OCI-LY7 (cell line): ENCODE data around the gene ATG9B. TPM values are rescaled to one million over a fixed set of nuclear protein-coding genes. Genes with fewer than 3 reads are reported as not detected.

ENCODE experiments used
- BruUV-seq: library from RNA; stranded (reverse); fragments of 400-500 nt; replicated peaks from 2 replicates; lab custom pipeline; 2021; lab: Mats Ljungman, UMichigan
- CTCF ChIA-PET: fragments of 300-600 bp; sonication (Branson Sonifier 250); formaldehyde crosslinking; loops from one replicate; lab custom pipeline; 2022; ENCODE audit warnings: antibody characterized with exemption; ENCODE audit not compliant: unreplicated experiment; lab: Charles Lee
- POLR2A ChIA-PET: fragments of 300-600 bp; sonication (Branson Sonifier 250); formaldehyde crosslinking; loops from one replicate; lab custom pipeline; 2022; ENCODE audit warnings: antibody characterized with exemption; lab: Charles Lee
- DNase-seq: peaks from one replicate; pipeline ENCODE4 v3.0.0-alpha.2; 2015; ENCODE audit warnings: low spot score
- H2AFZ ChIP-seq: fragments of 200-600 bp; sonication (generic), shearing (Covaris generic); 2 replicates; pipeline ENCODE4 v1.6.1; 2014; ENCODE audit warnings: mild to moderate bottlenecking, antibody characterized with exemption, low read length, moderate library complexity
- H3K27ac ChIP-seq: fragments of 200-600 bp; sonication (generic); 2 replicates; pipeline ENCODE4 v1.5.1; 2014; ENCODE audit warnings: mixed run types, low read depth, mild to moderate bottlenecking, moderate library complexity, low read length, inconsistent platforms; ENCODE audit not compliant: poor library complexity, severe bottlenecking
- H3K36me3 ChIP-seq: fragments of 200-600 bp; sonication (generic); 2 replicates; pipeline ENCODE4 v1.6.1; 2014; ENCODE audit warnings: mild to moderate bottlenecking, antibody characterized with exemption, low read length, moderate library complexity, mixed read lengths; ENCODE audit not compliant: insufficient read depth
- H3K4me1 ChIP-seq: fragments of 200-600 bp; sonication (generic); 2 replicates; pipeline ENCODE4 v1.5.1; 2014; ENCODE audit warnings: mild to moderate bottlenecking, low read length; ENCODE audit not compliant: insufficient read depth, poor library complexity, severe bottlenecking
- H3K4me2 ChIP-seq: fragments of 200-600 bp; sonication (generic); 2 replicates; pipeline ENCODE4 v1.6.1; 2014; ENCODE audit warnings: mild to moderate bottlenecking, low read length
- H3K4me3 ChIP-seq: fragments of 200-600 bp; sonication (generic); 2 replicates; pipeline ENCODE4 v1.5.1; 2014; ENCODE audit warnings: mild to moderate bottlenecking, low read depth, low read length; ENCODE audit not compliant: poor library complexity, severe bottlenecking
- H3K79me2 ChIP-seq: fragments of 200-600 bp; sonication (generic); 2 replicates; pipeline ENCODE4 v1.6.1; 2016; ENCODE audit warnings: low read depth, mild to moderate bottlenecking, low read length, moderate library complexity, mixed read lengths; ENCODE audit not compliant: insufficient read depth
- H3K9me2 ChIP-seq: fragments of 200-600 bp; sonication (generic); 2 replicates; pipeline ENCODE4 v1.6.1; 2016; ENCODE audit warnings: mild to moderate bottlenecking, low read length, mixed read lengths; ENCODE audit not compliant: insufficient read depth
- H3K9me3 ChIP-seq: fragments of 200-600 bp; sonication (generic); 2 replicates; pipeline ENCODE4 v1.6.1; 2014; ENCODE audit warnings: mild to moderate bottlenecking, mixed run types, low read length, mixed read lengths
- H4K20me1 ChIP-seq: fragments of 200-600 bp; sonication (generic); 2 replicates; pipeline ENCODE4 v1.6.1; 2014; ENCODE audit warnings: mild to moderate bottlenecking, antibody characterized with exemption, low read length, moderate library complexity, mixed read lengths; ENCODE audit not compliant: insufficient read depth
- CTCF ChIP-seq: fragments of 200-600 bp; sonication (generic); conservative IDR thresholded peaks from 2 replicates; pipeline ENCODE4 v1.5.1; 2014; ENCODE audit warnings: mild to moderate bottlenecking, antibody characterized with exemption, low read length, moderate library complexity, mixed read lengths
- EZH2phosphoT487 ChIP-seq: fragments of 200-600 bp; sonication (generic); IDR thresholded peaks from 2 replicates; pipeline ENCODE4 v1.6.1; 2018; ENCODE audit warnings: low read depth, borderline replicate concordance, mild to moderate bottlenecking, mixed run types, antibody characterized with exemption, low read length, moderate library complexity, mixed read lengths
- intact Hi-C: fragments of 100-400 bp; cut with micrococcal nuclease; formaldehyde crosslinking; loops from one replicate; pipeline ENCODE4 v1.10.0; 2022; ENCODE audit not compliant: unreplicated experiment
- total RNA-seq, 2 experiments: library from RNA; depleted of rRNA in 1 of 2; stranded (reverse); fragments of >200 nt in 1 of 2; shearing (Covaris generic) in 1 of 2; gene quantifications; 2 replicates each; pipeline ENCODE4 v1.2.3, GENCODE V29; 2014 to 2022

The ATG9B gene
- total RNA-seq, 2 experiments from 2014 or later, result 0.97 to 1.1 TPM

- CTCF ChIA-PET, result no interaction called here
- Histone ChIP-seq H3K36me3 (no peaks in the 10 kb centered on the region), H3K4me3 (no peak overlapping the region), H3K4me2 (no peak overlapping the region), H3K9me3 (no peaks in the 10 kb centered on the region), H3K9me2 (no peaks in the 10 kb centered on the region), H2AFZ (no peak overlapping the region), H3K79me2 (no peaks in the 10 kb centered on the region), H4K20me1 (no peaks in the 10 kb centered on the region), H3K27ac (no peak overlapping the region), H3K4me1 (peaks cover 7% of the 10 kb centered on the region)
- BruUV-seq, result no TSS peak
- TF ChIP-seq CTCF (no peak), EZH2phosphoT487 (no peak)
- DNase-seq, result no peak
- intact Hi-C loops, result loop anchor here (5.0 kb wide), 1 partner anchor 43 kb away; no protein-coding TSS in a partner anchor
- POLR2A ChIA-PET, result no interaction called here
Observed at GRCh38 chr7:151005566-151005965, 18.7 kb downstream of the ATG9B start.

GRCh38 chr7:151003572-151003971 is 20.7 kb downstream of the ATG9B start:
- H3K4me3 ChIP-seq, result no peak overlapping the region
- no peak overlapping the region for H3K27ac ChIP-seq
- no peaks in the 10 kb centered on the region for H3K9me3 ChIP-seq
- POLR2A ChIA-PET, result no interaction called here
- CTCF ChIA-PET, result no interaction called here
- H3K4me1 ChIP-seq, result peaks cover 7% of the 10 kb centered on the region
- no peaks in the 10 kb centered on the region for H3K9me2 ChIP-seq
- intact Hi-C loops, result no loop called here
- no peak overlapping the region for H2AFZ ChIP-seq
- DNase-seq, result no peak
- no peak overlapping the region for H3K4me2 ChIP-seq
- no peak for TF ChIP-seq EZH2phosphoT487
- no peak for TF ChIP-seq CTCF
- no peaks in the 10 kb centered on the region for H4K20me1 ChIP-seq
- no peaks in the 10 kb centered on the region for H3K79me2 ChIP-seq
- no TSS peak for BruUV-seq
- no peaks in the 10 kb centered on the region for H3K36me3 ChIP-seq

GRCh38 chr7:151001546-151001945 is 22.7 kb downstream of the ATG9B start:
- ChIA-PET POLR2A (no interaction called here), CTCF (no interaction called here)
- peaks cover 8% of the 10 kb centered on the region for H3K4me1 ChIP-seq

More at GRCh38 chr7:151001546-151001945, 22.7 kb downstream of the ATG9B start:
- intact Hi-C loops, result no loop called here
- H3K9me2 ChIP-seq, result no peaks in the 10 kb centered on the region
- no peaks in the 10 kb centered on the region for H3K36me3 ChIP-seq
- H3K27ac ChIP-seq, result no peak overlapping the region
- no peaks in the 10 kb centered on the region for H3K79me2 ChIP-seq
- no peak overlapping the region for H3K4me2 ChIP-seq
- TF ChIP-seq CTCF (no peak), EZH2phosphoT487 (no peak)
- BruUV-seq, result no TSS peak
- H2AFZ ChIP-seq, result no peak overlapping the region
- DNase-seq, result no peak
- H3K4me3 ChIP-seq, result no peak overlapping the region
- H4K20me1 ChIP-seq, result no peaks in the 10 kb centered on the region
- no peaks in the 10 kb centered on the region for H3K9me3 ChIP-seq
